ENCODE measurements around the gene NR1D2.
A peak's percentile ranks its signal among the peaks of the same experiment; 100 is the strongest.
"Not testable (repeated sequence)": the region's sequence is repeated elsewhere in the genome, so short reads cannot be mapped to it uniquely, and the experiment has no call there.

NR1D2 gene

DNA sequence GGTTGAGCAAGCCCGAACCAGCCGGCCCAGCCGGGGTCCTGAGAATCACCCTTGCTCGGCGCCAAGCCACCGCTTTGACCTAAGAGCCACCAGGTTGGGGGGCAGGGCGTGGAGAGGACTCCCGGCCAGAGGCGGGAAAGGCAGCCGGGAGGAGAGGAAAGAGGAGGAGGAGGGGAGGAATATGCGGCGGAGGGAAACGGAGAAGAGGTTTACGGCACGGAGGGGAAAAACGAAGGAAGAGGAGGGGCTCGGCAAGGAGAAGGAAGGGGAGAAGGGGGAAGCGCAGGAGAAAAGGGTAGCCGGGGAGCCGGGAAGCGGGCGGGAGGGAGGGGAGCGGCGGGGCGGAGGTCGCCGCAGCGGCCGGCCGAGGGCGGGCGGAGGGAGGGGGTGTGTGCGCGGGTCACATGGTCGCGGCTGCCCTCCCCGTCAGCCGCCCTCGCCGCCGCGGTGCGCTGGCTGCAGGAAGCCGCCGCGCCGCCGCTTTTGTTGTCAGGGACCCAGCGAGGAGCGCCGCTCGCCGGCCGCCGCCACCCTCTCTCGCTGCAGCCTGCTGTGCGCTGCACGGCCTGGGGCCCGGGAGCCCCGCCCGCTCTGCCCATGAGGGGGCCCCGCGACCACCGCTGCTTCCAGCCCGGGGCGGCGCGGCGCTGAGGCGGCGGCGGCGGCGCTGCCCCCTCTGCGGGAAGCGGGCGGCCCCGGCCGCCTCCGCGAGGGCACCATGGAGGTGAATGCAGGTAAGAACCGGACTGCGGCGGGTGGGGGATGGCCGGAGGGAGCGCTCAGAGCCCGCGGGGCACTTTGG lies at the start of gene NR1D2:
NR1D2 (plus strand) TSS at position 426 of the 802 bp plus-strand sequence; CDS start at position 719, 293 bp downstream.
- DNase-seq = peak; percentile 88

- DNase-seq = no peak
Measured at GRCh38 chr3:23900744-23901143, 44.3 kb upstream of the NR1D2 start.

GRCh38 chr3:23904545-23904944 lies 40.5 kb upstream of the NR1D2 start:
- DNase-seq = no peak

DNA sequence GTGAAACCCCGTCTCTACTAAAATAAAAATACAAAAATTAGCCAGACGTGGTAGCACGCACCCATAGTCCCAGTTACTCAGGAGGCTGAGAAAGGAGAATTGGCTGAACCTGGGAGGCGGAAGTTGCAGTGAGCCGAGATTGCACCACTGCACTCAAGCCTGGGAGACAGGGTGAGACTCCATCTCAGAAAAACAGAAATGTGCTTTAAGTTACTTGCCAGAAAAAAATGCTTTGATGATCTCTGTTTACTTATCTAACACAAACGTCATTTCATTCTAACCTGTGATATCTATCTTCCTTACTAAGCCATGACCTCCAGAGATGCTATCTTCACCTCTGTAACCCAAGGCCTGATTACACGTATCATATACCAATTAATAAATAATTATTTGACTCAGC lies 35.7 kb upstream of the NR1D2 start:
- DNase-seq = no peak

- DNase-seq = no peak
Measured at GRCh38 chr3:23911397-23911796, 33.7 kb upstream of the NR1D2 start.

- not testable (repeated sequence) for DNase-seq
Measured at GRCh38 chr3:23912335-23912734, 32.8 kb upstream of the NR1D2 start.

- DNase-seq = no peak
Measured at GRCh38 chr3:23913182-23913581, 31.9 kb upstream of the NR1D2 start.

- no peak for DNase-seq
Measured at GRCh38 chr3:23913873-23914743, 31.0 kb upstream of the NR1D2 start.

DNA sequence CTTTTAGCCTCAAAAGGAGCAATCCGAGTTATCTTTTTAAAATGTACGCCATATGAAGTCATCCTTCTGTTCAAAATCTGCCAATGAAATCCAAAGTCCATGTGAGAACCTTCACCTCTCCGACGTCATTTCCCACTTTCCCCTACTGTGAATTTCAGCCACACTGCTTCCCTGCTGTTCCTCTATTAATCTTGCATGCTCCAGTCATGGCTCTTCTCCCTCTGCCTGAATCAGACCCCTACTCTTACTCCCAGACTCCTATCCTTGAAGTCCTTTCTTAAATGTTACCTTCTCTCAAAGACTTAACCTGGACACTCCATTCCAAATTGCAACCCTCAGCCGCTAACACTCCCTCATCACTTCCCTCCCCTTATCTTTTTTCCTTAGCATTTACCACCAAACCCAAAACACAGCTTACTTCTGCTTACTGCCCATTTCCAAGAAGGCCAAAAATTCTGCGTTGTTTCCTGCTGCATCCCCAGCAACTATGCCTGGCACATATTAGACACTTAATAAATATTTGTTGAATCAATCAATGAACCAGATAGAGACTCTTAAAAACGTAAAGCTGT lies 29.5 kb upstream of the NR1D2 start:
- DNase-seq = no peak

DNA sequence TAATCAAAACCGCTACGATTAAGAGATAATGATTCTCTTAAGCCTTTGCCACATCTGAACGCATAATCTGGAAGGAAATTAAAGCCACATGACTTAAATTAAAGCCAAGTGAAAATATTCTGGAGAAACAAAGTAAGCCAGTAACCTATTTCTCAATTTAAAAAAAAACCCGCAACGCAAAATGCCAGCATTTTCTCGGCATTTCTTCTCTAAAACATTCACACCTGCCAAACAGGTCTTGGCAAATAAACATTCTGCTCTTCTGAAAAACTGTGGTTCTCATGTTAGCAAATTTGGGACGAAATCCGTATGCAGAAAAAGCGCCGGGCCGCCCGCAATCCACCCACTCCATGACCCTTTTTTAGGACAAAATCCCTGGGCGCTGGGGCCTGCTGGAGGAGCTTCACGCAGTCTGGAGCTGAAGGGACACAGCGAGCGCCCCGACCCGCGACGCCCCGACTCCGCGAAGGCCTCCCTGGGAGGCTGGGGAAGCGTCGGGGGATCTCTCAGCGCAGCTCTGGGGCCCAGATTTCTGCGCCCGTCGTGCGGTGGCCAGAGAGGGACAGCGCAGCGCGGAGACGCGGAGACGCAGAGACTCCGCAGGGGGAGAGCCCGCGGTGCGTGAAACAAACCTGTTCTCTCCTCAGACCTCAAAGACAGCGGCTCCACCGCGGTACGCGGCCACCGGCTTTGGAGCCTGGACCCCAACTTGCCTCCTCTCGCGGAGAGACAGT lies 28.8 kb upstream of the NR1D2 start:
- no peak for DNase-seq

DNA sequence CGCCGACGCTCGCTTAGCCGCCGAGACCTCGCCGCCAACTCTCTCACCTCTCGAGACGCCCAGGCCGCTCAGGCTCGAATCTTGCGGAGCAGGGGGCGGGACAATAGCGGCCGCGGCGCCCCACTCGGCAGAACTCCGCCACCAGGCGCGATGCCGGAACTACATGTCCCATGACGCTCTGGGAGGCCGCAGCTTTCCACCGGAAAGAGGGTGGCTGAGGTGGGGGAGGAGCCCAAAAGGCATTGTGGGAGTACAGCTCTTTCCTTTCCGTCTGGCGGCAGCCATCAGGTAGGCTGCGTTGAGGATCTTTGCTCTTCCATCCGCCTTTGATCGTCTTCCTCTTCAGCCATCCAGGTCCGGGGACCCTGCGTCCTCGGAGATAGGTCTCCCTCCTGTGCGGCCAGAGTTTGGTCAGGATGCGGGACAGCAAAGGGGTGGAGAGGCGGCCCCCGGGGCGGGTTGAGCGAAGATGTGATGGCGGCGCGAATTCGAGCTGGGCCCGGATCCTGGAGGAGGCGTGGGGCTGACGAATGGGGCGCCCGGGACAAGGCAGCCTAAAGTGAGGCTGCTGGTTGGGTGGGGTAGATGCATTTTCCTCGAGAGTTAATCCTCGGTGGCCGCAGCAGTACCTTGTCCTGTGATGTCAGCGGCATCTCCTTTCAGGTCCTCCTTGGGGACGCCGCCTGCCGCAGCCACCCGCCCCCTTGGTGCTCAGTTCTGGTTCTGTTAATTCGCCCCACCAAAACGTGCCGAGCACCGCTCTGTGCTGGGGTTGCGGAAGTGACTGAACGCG lies 28.0 kb upstream of the NR1D2 start, which contains the start of the genes NKIRAS1 and RPL15:
NKIRAS1 (minus strand) TSS at position 105 of the 793 bp plus-strand sequence. CDS start 6,086 bp downstream, outside the sequence.
RPL15 (plus strand) TSS at position 247 of the 793 bp plus-strand sequence. CDS start 728 bp downstream, outside the sequence.
- peak; percentile 98 for DNase-seq

DNA sequence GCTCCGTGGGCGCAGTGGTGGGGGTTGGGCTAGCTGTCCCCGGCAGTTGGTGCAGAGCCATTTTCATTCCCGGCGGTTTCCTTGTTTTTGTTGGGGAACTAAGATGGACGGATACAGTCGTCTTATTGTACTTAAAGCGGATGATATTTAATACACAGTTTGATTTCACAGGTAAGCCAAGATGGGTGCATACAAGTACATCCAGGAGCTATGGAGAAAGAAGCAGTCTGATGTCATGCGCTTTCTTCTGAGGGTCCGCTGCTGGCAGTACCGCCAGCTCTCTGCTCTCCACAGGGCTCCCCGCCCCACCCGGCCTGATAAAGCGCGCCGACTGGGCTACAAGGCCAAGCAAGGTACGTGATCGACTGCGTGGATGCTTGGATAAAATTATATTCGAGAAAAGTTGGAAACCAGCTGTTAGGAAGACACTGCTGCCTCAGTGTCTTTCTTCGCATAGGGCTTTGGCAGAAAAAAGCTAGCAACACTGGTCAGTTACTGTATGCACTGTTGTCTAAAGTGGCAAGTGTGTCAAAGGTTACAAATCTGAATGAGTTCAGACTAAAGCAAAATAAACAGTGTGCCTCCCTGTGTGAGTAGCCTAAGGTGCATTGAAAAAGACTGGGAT lies 27.3 kb upstream of the NR1D2 start:
- not testable (repeated sequence) for DNase-seq

DNA sequence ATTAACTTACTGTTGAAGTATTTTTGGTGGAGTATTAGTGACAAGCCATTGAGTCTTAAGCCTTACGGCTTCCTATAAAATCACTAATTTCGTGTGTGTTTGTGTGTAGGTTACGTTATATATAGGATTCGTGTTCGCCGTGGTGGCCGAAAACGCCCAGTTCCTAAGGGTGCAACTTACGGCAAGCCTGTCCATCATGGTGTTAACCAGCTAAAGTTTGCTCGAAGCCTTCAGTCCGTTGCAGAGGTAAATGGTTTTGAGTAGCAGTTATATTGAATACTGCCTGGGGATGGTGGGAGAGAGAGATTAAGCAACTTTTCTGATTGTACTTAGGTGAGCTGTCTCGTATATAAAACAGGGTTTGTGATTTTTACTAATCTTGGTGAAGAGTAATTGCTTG lies 26.8 kb upstream of the NR1D2 start:
- not testable (repeated sequence) for DNase-seq

- no peak for DNase-seq
Measured at GRCh38 chr3:23919628-23920027, 25.5 kb upstream of the NR1D2 start.

DNA sequence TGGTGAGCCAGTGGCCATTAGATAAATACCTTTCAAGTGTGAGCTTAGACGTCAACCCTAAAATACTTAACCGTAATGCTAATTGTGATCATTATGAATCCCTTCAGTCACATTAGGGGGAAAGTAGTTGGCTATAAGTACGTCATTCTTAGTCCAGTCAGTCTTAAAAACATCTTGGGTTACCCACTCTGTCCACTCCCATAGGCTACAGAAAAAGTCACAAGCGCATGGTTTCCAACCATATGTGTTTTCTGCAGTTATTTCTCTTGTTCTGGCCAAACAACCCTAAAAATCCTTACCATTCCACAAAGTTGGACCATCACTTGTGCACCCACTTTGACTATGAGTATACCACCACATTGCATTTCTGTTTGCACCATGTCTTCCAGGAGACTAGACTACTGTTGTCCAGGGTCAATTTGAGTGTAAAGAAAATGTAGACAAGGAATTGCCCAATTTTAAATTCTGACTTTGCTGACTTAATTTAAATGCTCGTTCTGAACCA lies 24.9 kb upstream of the NR1D2 start:
- DNase-seq = no peak

DNA sequence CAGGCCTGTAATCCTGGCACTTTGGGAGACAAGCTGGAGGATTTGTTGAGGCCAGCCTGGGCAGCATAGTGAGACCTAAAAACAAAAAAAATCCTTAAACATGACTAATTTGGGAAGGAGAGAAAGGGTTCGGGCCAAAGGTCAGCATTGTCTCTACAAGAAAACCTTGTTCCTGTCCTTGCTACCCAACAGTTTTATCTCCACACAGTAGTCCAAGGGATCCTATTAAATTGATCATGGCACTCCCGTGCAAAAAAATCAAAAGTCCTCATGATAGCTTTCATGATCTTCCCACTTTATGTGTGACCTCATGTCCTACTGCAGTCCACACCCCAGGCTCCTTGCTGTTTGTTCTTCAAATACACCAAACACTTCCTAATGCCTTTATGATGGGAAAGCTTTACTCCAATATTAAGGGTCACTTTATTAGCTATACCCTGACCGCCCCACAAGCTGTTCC lies 24.0 kb upstream of the NR1D2 start:
- DNase-seq = no peak

DNA sequence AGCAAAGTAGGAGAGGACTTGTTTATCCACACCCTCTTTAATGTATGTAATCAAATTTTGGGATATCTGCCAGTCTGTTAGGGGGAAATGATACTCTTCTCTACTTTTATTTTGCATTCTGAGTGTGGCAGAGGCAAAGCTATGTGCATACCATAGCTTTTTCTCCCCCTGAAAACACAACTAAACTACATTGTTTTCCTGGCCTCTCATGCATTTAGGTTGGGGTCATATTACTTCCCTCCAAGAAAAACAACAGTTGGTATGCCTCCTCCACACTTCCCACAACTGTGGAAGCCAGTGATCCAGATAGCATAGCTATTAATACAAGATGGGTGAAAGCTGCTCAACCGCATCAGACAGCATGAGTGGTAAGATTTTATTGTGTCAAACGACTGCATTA lies 21.3 kb upstream of the NR1D2 start:
- no peak for DNase-seq

- no peak for DNase-seq
Measured at GRCh38 chr3:23926246-23926645, 18.8 kb upstream of the NR1D2 start.

GRCh38 chr3:23926736-23927135 lies 18.4 kb upstream of the NR1D2 start:
- no peak for DNase-seq

GRCh38 chr3:23928524-23928923 lies 16.6 kb upstream of the NR1D2 start:
- DNase-seq = no peak

- no peak for DNase-seq
Measured at GRCh38 chr3:23931597-23931996, 13.5 kb upstream of the NR1D2 start.
